ENCODE measurements around the gene C1QTNF6. TPM values are rescaled to one million over a fixed set of nuclear protein-coding genes. Genes with fewer than 3 reads are reported as not detected.

Gene C1QTNF6
- total RNA-seq = 5.8 and 6.0 TPM in 2 replicates

GRCh38 chr22:37187891-37188761 is at the start of gene C1QTNF6:
C1QTNF6 (minus strand) TSS chr22:37188247; CDS start chr22:37188213, 34 bp downstream.

DNA sequence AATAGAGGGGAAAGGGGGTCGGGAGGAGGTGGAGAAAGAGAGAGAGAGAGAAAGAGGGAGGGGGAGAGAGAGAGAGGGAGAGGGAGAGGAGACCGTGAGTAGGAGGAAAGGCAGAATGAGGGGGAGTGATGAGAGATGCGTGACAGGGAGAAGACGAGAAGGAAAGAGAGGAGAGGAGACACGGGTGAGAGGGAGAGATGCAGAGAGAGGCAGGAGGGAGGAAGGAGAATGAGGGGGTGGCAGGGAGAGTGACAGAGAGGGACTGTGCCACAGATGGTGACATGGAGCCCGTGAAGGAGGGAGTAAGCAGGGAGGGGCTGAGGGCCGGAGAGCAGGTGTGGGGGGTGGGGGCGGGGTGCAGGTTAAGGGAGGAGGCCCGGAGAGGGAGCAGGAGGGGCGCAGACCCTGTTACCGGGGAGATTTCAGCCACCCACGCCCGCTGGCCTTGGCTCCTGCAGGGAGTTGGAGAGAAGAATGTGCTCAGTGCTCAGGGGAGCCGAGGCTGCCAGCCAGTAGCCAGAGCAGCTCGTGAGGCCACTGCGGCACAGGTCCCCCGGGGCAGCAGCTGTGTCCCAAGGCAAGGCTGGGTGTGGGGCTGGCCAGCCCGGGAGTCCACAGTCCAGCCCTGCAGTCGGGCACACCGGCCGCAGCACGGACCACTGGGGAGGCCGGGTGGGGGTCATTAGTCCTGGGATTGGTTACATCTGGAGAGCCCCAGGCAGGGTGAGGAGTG is 24.3 kb upstream of the C1QTNF6 start, which contains the start of gene SSTR3:
SSTR3 (minus strand) TSS at position 304 of the 733 bp plus-strand sequence. CDS start 4,674 bp downstream, outside the sequence.

Other genes starting within 250 kb of the C1QTNF6 start
- gene TST, start 168.8 kb downstream of the C1QTNF6 start, total RNA-seq = 34.2 and 43.7 TPM in 2 replicates
- gene MPST, start 168.5 kb downstream of the C1QTNF6 start, total RNA-seq = 54.8 and 62.0 TPM in 2 replicates
- gene KCTD17, start 136.5 kb downstream of the C1QTNF6 start, total RNA-seq = 22.6 and 26.1 TPM in 2 replicates
- not detected in 2 replicates for gene TMPRSS6, start 78.5 kb downstream of the C1QTNF6 start, total RNA-seq
- gene IL2RB, start 38.3 kb downstream of the C1QTNF6 start, total RNA-seq = under 0.01 TPM in 1 of 2 replicates, not detected in the other
- gene SSTR3, start 24.2 kb upstream of the C1QTNF6 start, total RNA-seq = under 0.01 and 0.09 TPM in 2 replicates
- gene RAC2, start 56.0 kb upstream of the C1QTNF6 start, total RNA-seq = 2.4 and 2.8 TPM in 2 replicates
- 0.09 and 0.43 TPM in 2 replicates for gene CYTH4, start 94.3 kb upstream of the C1QTNF6 start, total RNA-seq
- gene ELFN2, start 239.2 kb upstream of the C1QTNF6 start, total RNA-seq = 0.28 and 0.37 TPM in 2 replicates

Measured in smooth muscle cell of bladder (primary cell).